Peyer's patch (tissue), 4 donors: ENCODE measurements around the gene KCNK1.

ENCODE experiments used
- CTCF ChIP-seq, 6 experiments: fragments of 450-650 bp in 4 of 6; fragments of 200-600 bp in 2 of 6; sonication (generic) in 1 of 6; IDR thresholded peaks; one replicate each; pipeline ENCODE4 v1.5.1; 2017 to 2019; ENCODE audit warnings: antibody characterized with exemption in 6 of 6, mild to moderate bottlenecking in 3 of 6, moderate library complexity in 1 of 6
- POLR2A ChIP-seq, 2 donors: fragments of 450-650 bp; IDR thresholded peaks; one replicate each; pipeline ENCODE4 v1.5.1; 2017; ENCODE audit warnings: antibody characterized with exemption in 2 of 2, mild to moderate bottlenecking in 2 of 2, moderate library complexity in 2 of 2

- TF ChIP-seq CTCF (IDR thresholded peaks at IDR 0.05) (no peak), POLR2A (IDR thresholded peaks at IDR 0.05) (no peak)
Measured at GRCh38 chr1:233575450-233575849, 38.5 kb upstream of the KCNK1 start.
